Measurements from ENCODE around the gene FIS1. TPM values are rescaled to one million over a fixed set of nuclear protein-coding genes. Genes with fewer than 3 reads are reported as not detected.

FIS1 gene
- total RNA-seq, 1 experiment from 2014 or later, result 200 TPM

DNA sequence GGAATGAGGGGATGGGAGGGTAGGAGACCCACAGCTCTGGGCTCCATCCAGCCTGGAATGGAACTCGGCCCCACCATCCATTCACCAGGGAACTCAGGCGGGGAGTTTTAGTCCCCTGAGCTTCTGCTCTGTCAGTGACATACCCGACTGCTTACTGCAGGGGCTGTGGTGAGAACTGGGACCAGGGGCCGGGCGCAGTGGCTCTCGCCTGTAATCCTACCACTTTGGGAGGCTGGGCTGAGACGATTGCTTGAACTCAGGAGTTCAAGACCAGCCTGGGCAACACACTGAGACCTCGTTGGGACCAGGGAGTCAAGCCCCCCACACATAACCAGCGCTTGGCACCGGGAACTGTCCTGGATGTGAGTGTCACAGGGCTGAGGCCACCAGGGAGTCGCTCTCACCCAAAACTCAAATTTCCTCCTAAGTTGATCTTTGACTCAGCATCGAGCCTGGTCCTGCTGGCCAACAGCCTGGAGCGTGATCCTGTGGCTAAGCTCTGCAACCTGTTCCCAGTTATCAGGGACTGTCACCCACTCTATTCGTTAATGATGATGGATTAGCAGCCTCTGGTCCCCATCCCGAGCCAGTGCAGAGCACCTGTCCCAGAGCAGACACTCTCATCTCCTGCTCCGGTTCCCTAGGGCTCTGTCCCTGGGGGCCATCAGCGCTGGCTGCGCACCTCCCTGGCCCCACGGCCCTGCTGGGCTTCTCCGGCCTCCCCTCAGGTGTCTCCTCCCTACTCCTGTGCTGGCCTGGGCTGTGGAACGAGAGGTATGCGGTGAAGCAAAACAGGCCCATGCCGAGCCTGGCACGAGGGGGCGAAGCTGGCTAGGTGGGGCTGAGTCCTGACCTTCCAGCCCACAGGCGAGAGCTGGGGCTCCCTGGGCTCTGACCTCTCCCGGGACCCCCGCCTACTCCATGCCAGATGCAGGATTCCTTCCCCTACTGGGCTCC is 6.4 kb downstream of the FIS1 start:
- no peak for TF ChIP-seq CTCF (conservative IDR thresholded peaks at IDR 0.05)
- no peak for TF ChIP-seq EZH2 (IDR thresholded peaks at IDR 0.05; ENCODE audit: low read depth)
- intact Hi-C loops (cut with micrococcal nuclease; ENCODE audit: unreplicated experiment), result no loop called here
- ChIA-PET CTCF (interaction anchor here (0.5 kb wide), 1 partner anchor 10 kb away, joined by 3 read pairs; no protein-coding TSS in a partner anchor), POLR2A (ENCODE audit: unreplicated experiment) (no interaction called here)
- Histone ChIP-seq H2AFZ (no peak overlapping the region), H3K36me3 (ENCODE audit: low read depth) (0 out of 2 replicates have a peak, but pooled peaks cover 9% of the 10 kb centered on the region), H4K20me1 (ENCODE audit: insufficient read depth) (peaks cover 12% of the 10 kb centered on the region; the same call in 1 of the 2 replicates), H3K4me3 (no peak overlapping the region), H3K4me1 (replicated peaks; ENCODE audit: insufficient read depth) (peaks cover 4% of the 10 kb centered on the region; the same call in 1 of the 2 replicates), H3K27me3 (ENCODE audit: insufficient read depth, low read depth) (no peaks in the 10 kb centered on the region), H3K9me2 (ENCODE audit: insufficient read depth) (no peaks in the 10 kb centered on the region), H3K9me3 (ENCODE audit: insufficient read depth, low read depth) (no peaks in the 10 kb centered on the region), H3K79me2 (ENCODE audit: low read depth) (peaks cover 16% of the 10 kb centered on the region), H3F3A (ENCODE audit: insufficient read depth, low read depth) (peaks cover 7% of the 10 kb centered on the region; the same call in 1 of the 2 replicates), H3K4me2 (no peak overlapping the region), H3K27ac (no peak overlapping the region)
- DNase-seq, result no peak
- BruUV-seq (replicated peaks), result no TSS peak

DNA sequence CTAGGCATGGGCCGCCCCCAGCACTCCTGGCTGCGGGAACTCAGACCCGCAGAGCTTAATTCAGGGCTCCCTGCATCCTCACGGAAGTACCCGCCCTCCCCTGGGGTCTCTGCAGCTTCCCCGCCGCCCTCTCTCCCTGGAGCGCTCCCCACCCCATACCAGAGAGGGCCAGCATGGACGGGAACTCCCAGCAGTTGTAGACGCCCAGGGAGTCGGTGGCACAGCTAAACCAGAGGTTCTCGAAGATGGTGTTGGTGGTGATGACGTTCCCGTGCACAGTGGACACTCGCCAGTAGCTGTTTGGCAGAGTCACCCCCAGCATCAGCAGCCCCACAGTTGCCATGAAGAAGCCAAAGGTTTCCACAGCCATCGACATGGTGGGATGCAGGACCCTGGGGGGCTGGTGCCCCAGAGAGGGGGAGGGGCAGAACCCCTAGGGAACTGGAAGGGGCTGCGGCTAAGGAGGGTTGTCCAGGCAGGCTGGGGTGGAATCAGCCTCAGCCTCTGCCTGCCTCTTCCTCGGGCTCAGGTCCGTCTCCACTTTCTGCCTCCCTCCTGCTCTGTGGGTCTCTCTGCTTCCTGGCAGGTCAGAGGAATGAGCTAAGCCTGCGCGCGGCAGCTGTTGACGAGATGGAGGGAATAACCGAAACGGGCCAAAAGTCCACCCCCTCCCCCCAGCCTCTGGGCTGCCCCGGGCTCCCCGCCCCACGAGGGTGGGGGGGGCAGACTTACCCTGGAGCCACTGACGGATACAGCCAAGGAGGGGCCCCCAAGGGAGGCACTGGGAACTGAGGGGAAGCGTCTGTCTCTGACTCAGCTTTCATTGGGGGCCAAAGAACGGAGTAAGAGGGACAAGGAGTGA is 7.4 kb downstream of the FIS1 start, which contains the start of gene CLDN15:
CLDN15 (minus strand) TSS at position 597 of the 862 bp plus-strand sequence; CDS start at position 376, 221 bp downstream.
- H3K79me2 ChIP-seq (ENCODE audit: low read depth), result peaks cover 5% of the 10 kb centered on the region; the same call in 1 of the 2 replicates
- peaks cover 15% of the 10 kb centered on the region; the same call in 1 of the 2 replicates for H3F3A ChIP-seq (ENCODE audit: insufficient read depth, low read depth)
- no peaks in the 10 kb centered on the region for H3K9me3 ChIP-seq (ENCODE audit: insufficient read depth, low read depth)
- intact Hi-C loops (cut with micrococcal nuclease; ENCODE audit: unreplicated experiment), result no loop called here
- no peaks in the 10 kb centered on the region for H3K27me3 ChIP-seq (ENCODE audit: insufficient read depth, low read depth)
- H3K4me3 ChIP-seq, result no peak within 1 kb of the TSS
- CTCF ChIA-PET, result interaction anchor here (0.6 kb wide), 1 partner anchor 46 kb away, joined by 3 read pairs; no protein-coding TSS in a partner anchor
- no peak for DNase-seq
- no peak within 1 kb of the TSS for H3K27ac ChIP-seq
- no peak within 1 kb of the TSS for H2AFZ ChIP-seq
- H4K20me1 ChIP-seq (ENCODE audit: insufficient read depth), result peaks cover 10% of the 10 kb centered on the region; the same call in 1 of the 2 replicates
- BruUV-seq (replicated peaks), result no TSS peak
- TF ChIP-seq CTCF (conservative IDR thresholded peaks at IDR 0.05), result no peak
- no peak for TF ChIP-seq EZH2 (IDR thresholded peaks at IDR 0.05; ENCODE audit: low read depth)
- H3K4me1 ChIP-seq (replicated peaks; ENCODE audit: insufficient read depth), result no peaks in the 10 kb centered on the region
- no peak within 1 kb of the TSS for H3K4me2 ChIP-seq
- H3K36me3 ChIP-seq (ENCODE audit: low read depth), result no peaks in the 10 kb centered on the region
- POLR2A ChIA-PET (ENCODE audit: unreplicated experiment), result interaction anchor here (0.6 to 1.0 kb wide), 2 partner anchors 20 to 86 kb away, joined by 4 to 10 read pairs; partner anchors contain the start of gene PLOD3
- H3K9me2 ChIP-seq (ENCODE audit: insufficient read depth), result no peaks in the 10 kb centered on the region

Measured in PC-9 (cell line).